Measurements from ENCODE around the gene UBTD2.
A peak's percentile ranks its signal among the peaks of the same experiment; 100 is the strongest.

UBTD2 gene

GRCh38 chr5:172280929-172281328, 2.6 kb downstream of the UBTD2 start:
- peak overlapping the region; percentile 97 to 100 (median 99) for H3K4me3 Mint-ChIP-seq
- H3K36me3 Mint-ChIP-seq (ENCODE audit: low read depth) = peaks cover 36% of the 10 kb centered on the region
- peak overlapping the region in 1 of 3 experiments; percentile 98 for H3K27ac Mint-ChIP-seq
- H3K27me3 Mint-ChIP-seq (ENCODE audit: low read depth) = no peaks in the 10 kb centered on the region
- H3K4me1 Mint-ChIP-seq = peaks cover 35% of the 10 kb centered on the region
- TF ChIP-seq CTCF (IDR thresholded peaks at IDR 0.05; ENCODE audit: unreplicated experiment in 3 of 3) = no peak
- peaks cover 3% of the 10 kb centered on the region for H3K9me3 Mint-ChIP-seq

- H3K27me3 Mint-ChIP-seq (ENCODE audit: low read depth) = no peaks in the 10 kb centered on the region
- H3K4me1 Mint-ChIP-seq = peaks cover 31% of the 10 kb centered on the region
- H3K9me3 Mint-ChIP-seq = peaks cover 3% of the 10 kb centered on the region
- no peak overlapping the region for H3K27ac Mint-ChIP-seq
- H3K4me3 Mint-ChIP-seq = no peak overlapping the region
- TF ChIP-seq CTCF (IDR thresholded peaks at IDR 0.05; ENCODE audit: unreplicated experiment in 3 of 3) = no peak
- peaks cover 42% of the 10 kb centered on the region for H3K36me3 Mint-ChIP-seq (ENCODE audit: low read depth)
These were observed 3.2 kb downstream of the UBTD2 start for GRCh38 chr5:172280317-172280716.

GRCh38 chr5:172278356-172278755, 5.2 kb downstream of the UBTD2 start:
- Mint-ChIP-seq H3K36me3 (ENCODE audit: low read depth) (peaks cover 52% of the 10 kb centered on the region), H3K27ac (no peak overlapping the region), H3K27me3 (ENCODE audit: low read depth) (no peaks in the 10 kb centered on the region), H3K4me3 (no peak overlapping the region), H3K9me3 (peaks cover 3% of the 10 kb centered on the region), H3K4me1 (peaks cover 29% of the 10 kb centered on the region)
- TF ChIP-seq CTCF (IDR thresholded peaks at IDR 0.05; ENCODE audit: unreplicated experiment in 3 of 3) = no peak

GRCh38 chr5:172276214-172276613, 7.3 kb downstream of the UBTD2 start:
- no peak overlapping the region for H3K27ac Mint-ChIP-seq
- H3K27me3 Mint-ChIP-seq (ENCODE audit: low read depth) = no peaks in the 10 kb centered on the region
- peaks cover 3% of the 10 kb centered on the region for H3K9me3 Mint-ChIP-seq
- peaks cover 57% of the 10 kb centered on the region for H3K36me3 Mint-ChIP-seq (ENCODE audit: low read depth)
- peaks cover 23% of the 10 kb centered on the region for H3K4me1 Mint-ChIP-seq
- TF ChIP-seq CTCF (IDR thresholded peaks at IDR 0.05; ENCODE audit: unreplicated experiment in 3 of 3) = no peak
- H3K4me3 Mint-ChIP-seq = no peak overlapping the region

- no peak overlapping the region for H3K4me3 Mint-ChIP-seq
- H3K27me3 Mint-ChIP-seq (ENCODE audit: low read depth) = no peaks in the 10 kb centered on the region
- peaks cover 16% of the 10 kb centered on the region for H3K4me1 Mint-ChIP-seq
- no peak for TF ChIP-seq CTCF (IDR thresholded peaks at IDR 0.05; ENCODE audit: unreplicated experiment in 3 of 3)
- peaks cover 3% of the 10 kb centered on the region for H3K9me3 Mint-ChIP-seq
- H3K27ac Mint-ChIP-seq = no peak overlapping the region
- H3K36me3 Mint-ChIP-seq (ENCODE audit: low read depth) = peaks cover 61% of the 10 kb centered on the region
These were observed 8.4 kb downstream of the UBTD2 start for GRCh38 chr5:172274951-172275753.

GRCh38 chr5:172267943-172268342, 15.6 kb downstream of the UBTD2 start:
- no peak for TF ChIP-seq CTCF (IDR thresholded peaks at IDR 0.05; ENCODE audit: unreplicated experiment in 3 of 3)
- Mint-ChIP-seq H3K36me3 (ENCODE audit: low read depth) (peaks cover 34% of the 10 kb centered on the region), H3K27ac (peak overlapping the region in 1 of 3 experiments; percentile 2), H3K4me1 (peaks cover 27% of the 10 kb centered on the region), H3K9me3 (no peaks in the 10 kb centered on the region), H3K4me3 (no peak overlapping the region), H3K27me3 (ENCODE audit: low read depth) (no peaks in the 10 kb centered on the region)

Data from nephron (organoid).